HEK293T (cell line): ENCODE measurements around the gene THEM4.

ENCODE experiments used
- CTCF ChIA-PET: fragments of 350-600 bp; formaldehyde crosslinking; extraction: SDS; loops from one replicate; lab custom pipeline; 2021; ENCODE audit warnings: antibody characterized with exemption, inconsistent platforms; lab: Yijun Ruan, JAX
- POLR2A ChIA-PET: fragments of 350-600 bp; formaldehyde crosslinking; extraction: SDS; loops from one replicate; lab custom pipeline; 2020; ENCODE audit warnings: antibody characterized with exemption, inconsistent platforms; lab: Yijun Ruan, JAX
- DNase-seq: peaks from one replicate; pipeline ENCODE4 v3.0.0; 2012; ENCODE audit warnings: mixed read lengths; ENCODE audit errors: extremely low spot score
- ARNT ChIP-seq: fragments of 450-650 bp; IDR thresholded peaks from 2 replicates; pipeline ENCODE4 v1.6.1; 2017; ENCODE audit warnings: mild to moderate bottlenecking
- BHLHE40 ChIP-seq: fragments of 450-650 bp; IDR thresholded peaks from 2 replicates; pipeline ENCODE4 v1.6.1; 2016; ENCODE audit warnings: mild to moderate bottlenecking, moderate library complexity, borderline replicate concordance
- CTBP1 ChIP-seq: fragments of 450-650 bp; IDR thresholded peaks from 2 replicates; pipeline ENCODE4 v1.6.1; 2016; ENCODE audit warnings: borderline replicate concordance
- ELF4 ChIP-seq: fragments of 450-650 bp; IDR thresholded peaks from 2 replicates; pipeline ENCODE4 v1.6.1; 2017; ENCODE audit warnings: antibody characterized with exemption
- FOXA1 ChIP-seq: fragments of 450-650 bp; IDR thresholded peaks from 2 replicates; pipeline ENCODE4 v1.6.1; 2016; ENCODE audit warnings: mild to moderate bottlenecking
- FOXK2 ChIP-seq: fragments of 450-650 bp; IDR thresholded peaks from 2 replicates; pipeline ENCODE4 v1.6.1; 2016; ENCODE audit warnings: mild to moderate bottlenecking
- FOXM1 ChIP-seq: fragments of 450-650 bp; IDR thresholded peaks from 2 replicates; pipeline ENCODE4 v1.6.1; 2017; ENCODE audit warnings: mild to moderate bottlenecking, borderline replicate concordance
- HDGF ChIP-seq: fragments of 450-650 bp; IDR thresholded peaks from 2 replicates; pipeline ENCODE4 v1.6.1; 2017; ENCODE audit warnings: antibody characterized with exemption, borderline replicate concordance
- L3MBTL2 ChIP-seq: fragments of 450-650 bp; conservative IDR thresholded peaks from 2 replicates; pipeline ENCODE4 v1.6.1; 2016; ENCODE audit warnings: mild to moderate bottlenecking
- LEF1 ChIP-seq: fragments of 450-650 bp; IDR thresholded peaks from 2 replicates; pipeline ENCODE4 v1.6.1; 2017; ENCODE audit warnings: mild to moderate bottlenecking, borderline replicate concordance
- NFRKB ChIP-seq: fragments of 450-650 bp; IDR thresholded peaks from 2 replicates; pipeline ENCODE4 v1.6.1; 2016; ENCODE audit warnings: mild to moderate bottlenecking, moderate library complexity
- SP1 ChIP-seq: fragments of 450-650 bp; IDR thresholded peaks from 2 replicates; pipeline ENCODE4 v1.6.1; 2017
- SUZ12 ChIP-seq: fragments of 450-650 bp; IDR thresholded peaks from 2 replicates; pipeline ENCODE4 v1.6.1; 2016; ENCODE audit warnings: mild to moderate bottlenecking
- TARDBP ChIP-seq: fragments of 450-650 bp; IDR thresholded peaks from 2 replicates; pipeline ENCODE4 v1.6.1; 2016
- ZNF384 ChIP-seq: fragments of 450-650 bp; IDR thresholded peaks from 2 replicates; pipeline ENCODE4 v1.6.1; 2016
- TF ChIP-seq, protein P1 (sequence below): fragments of 450-650 bp; IDR thresholded peaks from 2 replicates; pipeline ENCODE4 v1.6.1; 2016

The THEM4 gene

DNA sequence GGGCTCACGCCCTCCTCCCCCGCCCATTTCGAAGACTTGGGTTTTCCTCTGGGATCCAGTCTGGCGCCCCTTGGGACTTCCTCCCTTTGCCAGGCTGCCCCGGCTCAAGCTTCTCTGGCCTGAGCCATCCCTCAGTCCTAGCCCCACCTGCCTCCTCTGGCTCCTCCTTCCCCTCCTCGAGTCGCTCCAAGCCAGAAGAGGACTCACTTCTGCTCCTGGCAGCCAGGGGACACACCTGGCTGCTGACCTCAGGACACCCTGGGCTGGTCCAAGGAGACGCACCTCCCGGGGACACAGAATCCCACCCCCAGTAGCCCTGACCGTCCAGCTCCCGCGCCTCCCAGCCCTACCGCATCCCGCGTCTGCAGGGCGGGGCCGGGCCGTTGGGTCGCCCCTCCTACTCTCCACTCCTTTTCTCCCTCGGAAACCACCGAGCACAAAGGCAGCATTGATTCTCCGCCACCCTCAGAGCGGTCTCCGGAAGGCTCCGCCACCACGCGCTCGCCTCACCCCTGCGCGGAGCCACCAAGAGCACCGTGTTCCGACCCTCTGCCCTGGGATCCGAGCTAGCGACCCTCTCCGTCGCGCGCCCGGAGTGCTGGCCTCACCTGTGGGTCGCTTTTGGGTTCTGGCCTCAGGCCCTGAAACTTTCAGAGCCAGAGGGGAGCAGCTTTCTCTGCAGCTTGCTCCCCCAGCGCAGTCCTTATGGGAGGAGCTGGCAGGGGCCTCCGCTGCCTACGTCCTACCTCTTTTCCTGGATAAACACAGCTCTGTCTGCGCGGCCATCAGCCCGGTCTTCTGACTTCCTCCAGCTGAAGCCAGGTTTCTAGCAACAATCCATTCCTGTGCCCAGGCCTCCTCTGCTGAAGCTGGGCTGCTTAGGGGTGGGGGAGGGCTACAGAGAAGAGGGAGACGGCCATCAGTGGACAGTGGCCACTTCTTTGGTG is 69.6 kb downstream of the THEM4 start, which contains the start of gene C2CD4D:
TSS of gene C2CD4D (minus strand) at position 364 of the 947 bp plus-strand sequence. CDS start 831 bp downstream, outside the sequence.
- ChIA-PET POLR2A (interaction anchor here (0.7 kb wide), 1 partner anchor 76 kb away, joined by 3 read pairs; the partner anchor contains the start of gene MRPL9), CTCF (no interaction called here)
- DNase-seq, result no peak
- TF ChIP-seq FOXA1 (no peak), L3MBTL2 (no peak), HDGF (no peak), NFRKB (no peak), LEF1 (no peak), ARNT (no peak), ZNF384 (no peak), SUZ12 (no peak), FOXM1 (no peak), BHLHE40 (no peak), TARDBP (no peak), CTBP1 (no peak), SP1 (no peak), FOXK2 (no peak), ELF4 (no peak)
- TF ChIP-seq, protein P1, sequence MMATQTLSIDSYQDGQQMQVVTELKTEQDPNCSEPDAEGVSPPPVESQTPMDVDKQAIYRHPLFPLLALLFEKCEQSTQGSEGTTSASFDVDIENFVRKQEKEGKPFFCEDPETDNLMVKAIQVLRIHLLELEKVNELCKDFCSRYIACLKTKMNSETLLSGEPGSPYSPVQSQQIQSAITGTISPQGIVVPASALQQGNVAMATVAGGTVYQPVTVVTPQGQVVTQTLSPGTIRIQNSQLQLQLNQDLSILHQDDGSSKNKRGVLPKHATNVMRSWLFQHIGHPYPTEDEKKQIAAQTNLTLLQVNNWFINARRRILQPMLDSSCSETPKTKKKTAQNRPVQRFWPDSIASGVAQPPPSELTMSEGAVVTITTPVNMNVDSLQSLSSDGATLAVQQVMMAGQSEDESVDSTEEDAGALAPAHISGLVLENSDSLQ, result no peak

DNA sequence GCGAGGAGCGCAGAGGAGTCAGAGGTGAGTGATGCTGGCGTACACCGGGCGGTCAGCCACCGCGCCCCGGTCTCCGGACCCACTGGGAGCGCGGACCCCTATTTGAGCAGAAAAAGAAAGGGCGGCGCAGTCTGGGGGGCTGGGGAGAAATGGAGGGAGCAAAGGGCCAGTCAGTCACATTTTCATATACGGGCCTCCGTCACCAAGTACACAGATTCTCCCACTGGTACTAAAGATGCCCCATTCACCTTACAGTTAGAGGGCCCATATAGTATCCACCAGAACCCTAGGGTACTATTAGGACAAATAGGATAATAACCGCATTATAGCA is 70.3 kb downstream of the THEM4 start:
- no peak for TF ChIP-seq BHLHE40
- TF ChIP-seq ARNT, result no peak
- no peak for TF ChIP-seq L3MBTL2
- no peak for TF ChIP-seq NFRKB
- no peak for TF ChIP-seq FOXK2
- TF ChIP-seq ELF4, result no peak
- TF ChIP-seq FOXA1, result no peak
- no peak for TF ChIP-seq LEF1
- POLR2A ChIA-PET, result no interaction called here
- CTCF ChIA-PET, result no interaction called here
- no peak for DNase-seq

DNA sequence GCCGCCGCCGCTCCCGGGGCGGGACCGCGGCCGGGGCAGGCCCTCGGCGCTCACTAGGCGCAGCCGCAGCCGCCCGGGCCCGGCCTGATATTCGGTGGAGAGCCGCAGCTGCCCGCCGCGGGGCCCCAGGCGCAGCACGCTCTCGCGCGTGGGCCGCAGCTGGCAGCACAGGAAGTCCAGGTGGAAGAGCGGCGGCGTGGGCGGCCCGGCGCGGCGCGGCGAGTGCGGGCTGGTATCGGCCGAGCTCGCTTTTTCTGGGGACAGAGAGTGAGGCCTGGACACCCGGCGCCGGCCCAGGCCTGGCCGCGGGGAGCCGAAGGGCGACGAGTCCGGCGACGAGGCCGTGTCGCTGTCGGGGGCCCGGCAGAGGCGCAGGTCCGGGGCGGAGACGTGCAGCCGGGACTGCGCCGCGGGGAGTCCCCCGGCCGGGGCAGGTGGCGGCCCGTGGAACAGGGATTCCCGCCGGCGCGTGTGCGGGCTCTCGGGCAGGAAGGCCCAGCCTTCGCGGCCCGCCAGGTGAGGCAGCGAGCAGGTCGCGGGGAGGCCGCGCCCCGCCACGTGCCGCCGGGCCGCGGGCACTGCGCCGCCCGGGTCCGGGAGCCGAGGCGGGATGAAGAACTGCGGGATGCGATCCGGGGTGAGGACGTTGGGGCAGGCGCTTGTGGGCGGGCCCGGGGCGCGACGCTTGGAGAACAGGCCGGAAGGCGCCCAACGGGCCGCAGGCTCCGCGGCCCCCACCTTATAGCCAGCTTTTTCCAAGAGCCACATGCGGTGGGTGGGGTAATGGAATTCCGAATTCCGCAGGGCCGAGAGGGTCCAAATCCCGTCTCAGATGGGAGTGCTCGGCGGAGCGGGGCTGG is 70.9 kb downstream of the THEM4 start:
- no peak for DNase-seq
- TF ChIP-seq, protein P1, result no peak
- TF ChIP-seq FOXM1, result no peak
- TF ChIP-seq ZNF384, result no peak
- ChIA-PET POLR2A (no interaction called here), CTCF (no interaction called here)

DNA sequence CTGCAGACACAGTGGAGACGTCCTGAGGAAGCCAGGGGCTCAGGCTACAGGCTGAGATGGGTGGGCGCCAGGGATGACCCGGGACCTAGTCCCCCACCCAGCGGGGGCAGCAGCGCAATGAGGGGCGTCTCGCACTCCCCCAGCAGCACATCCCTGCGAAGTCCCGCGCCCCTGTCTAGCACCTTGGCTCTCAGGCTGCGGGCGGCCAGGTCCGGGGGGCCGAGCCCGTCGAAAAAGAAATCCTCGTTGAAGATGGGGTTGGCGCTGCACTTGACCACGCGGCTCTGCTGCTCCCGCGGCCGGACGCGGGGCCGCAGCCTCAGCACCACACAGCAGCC is 71.5 kb downstream of the THEM4 start:
- ChIA-PET CTCF (no interaction called here), POLR2A (no interaction called here)
- no peak for DNase-seq
- TF ChIP-seq ARNT (no peak), ZNF384 (no peak)

DNA sequence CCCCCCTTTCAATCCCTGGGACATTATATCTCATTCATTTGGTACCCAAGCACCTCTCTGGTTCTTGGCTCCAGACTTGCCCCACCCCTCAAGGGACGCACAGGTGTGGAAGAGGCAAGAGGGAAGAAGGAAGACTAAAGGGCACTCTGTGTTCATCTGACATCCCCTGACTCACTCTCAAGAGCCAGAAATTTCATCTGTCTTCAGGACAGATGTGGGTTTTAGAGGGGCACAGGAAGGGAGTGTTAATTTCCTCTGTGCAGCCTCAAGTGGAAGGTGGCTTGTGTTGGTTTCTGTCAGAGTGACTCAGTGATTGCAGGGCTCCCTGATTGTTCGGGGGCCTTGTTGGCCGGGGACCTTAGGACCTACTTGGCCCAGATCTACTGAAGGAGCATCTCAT is 72.1 kb downstream of the THEM4 start:
- ChIA-PET POLR2A (interaction anchor here (1.7 kb wide), 1 partner anchor 74 kb away, joined by 16 read pairs; the partner anchor contains the start of gene MRPL9), CTCF (interaction anchor here (0.5 to 1.4 kb wide), 15 partner anchors 9 to 540 kb away, joined by 3 to 9 read pairs (median 4); no protein-coding TSS in a partner anchor)
- no peak for DNase-seq
- TF ChIP-seq BHLHE40 (no peak), HDGF (no peak), SP1 (no peak), SUZ12 (no peak), LEF1 (no peak), L3MBTL2 (no peak), FOXM1 (no peak), FOXA1 (no peak)

DNA sequence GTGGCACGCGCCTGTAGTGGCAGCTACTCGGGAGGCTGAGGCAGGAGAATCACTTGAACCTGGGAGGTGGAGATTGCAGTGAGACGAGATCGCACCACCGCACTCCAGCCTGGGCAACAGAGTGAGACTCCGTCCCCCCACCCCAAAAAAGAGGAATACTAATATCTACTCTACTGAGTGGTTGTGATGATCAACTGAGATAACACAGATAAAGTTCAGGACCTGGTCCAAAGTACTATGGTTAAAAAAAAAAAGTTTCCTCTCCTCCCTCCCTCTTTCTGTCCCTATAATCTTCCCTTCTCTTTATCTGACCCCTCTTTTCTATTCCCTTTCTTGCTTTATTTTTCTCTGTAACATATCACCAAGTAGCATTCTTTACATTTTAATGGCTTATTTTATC is 73.7 kb downstream of the THEM4 start:
- DNase-seq, result no peak
- TF ChIP-seq SP1 (no peak), ZNF384 (no peak), BHLHE40 (no peak), FOXK2 (no peak), HDGF (no peak), FOXM1 (no peak), FOXA1 (no peak), LEF1 (no peak), NFRKB (no peak), L3MBTL2 (no peak), TARDBP (no peak), ELF4 (no peak), ARNT (no peak), SUZ12 (no peak), CTBP1 (no peak)
- TF ChIP-seq, protein P1, result no peak
- ChIA-PET CTCF (interaction anchor here (0.6 to 1.4 kb wide), 6 partner anchors 32 to 300 kb away, joined by 3 to 8 read pairs (median 6); no protein-coding TSS in a partner anchor), POLR2A (interaction anchor here (1.7 kb wide), 1 partner anchor 72 kb away, joined by 16 read pairs; the partner anchor contains the start of gene MRPL9)
